Common myeloid progenitor, CD34-positive (primary cell): ENCODE results near the gene MGMT.

ENCODE experiments used
- CTCF ChIA-PET: fragments of 350-600 bp; sonication (Branson Sonifier 250); formaldehyde crosslinking; loops from one replicate; lab custom pipeline; 2021; ENCODE audit warnings: antibody characterized with exemption; lab: Charles Lee
- POLR2A ChIA-PET: fragments of 350-600 bp; sonication (Branson Sonifier 250); formaldehyde crosslinking; loops from one replicate; lab custom pipeline; 2021; ENCODE audit warnings: antibody characterized with exemption; lab: Charles Lee
- DNase-seq, 3 donors: peaks; one replicate each; pipeline versions ENCODE4 v3.0.0 to v3.0.0-alpha.2; 2013
- H3K27ac ChIP-seq, 2 experiments: 1 replicate in 1 of 2; 2 replicates in 1 of 2; pipeline ENCODE4 v1.7.0; 2013; ENCODE audit warnings: inconsistent platforms in 2 of 2, low read length in 2 of 2, mild to moderate bottlenecking in 2 of 2, low read depth in 1 of 2, moderate library complexity in 1 of 2; ENCODE audit not compliant: severe bottlenecking in 2 of 2, insufficient read depth in 1 of 2, poor library complexity in 1 of 2
- H3K27me3 ChIP-seq, 5 experiments: replicated peaks in 2 of 5; 1 replicate in 3 of 5; 2 replicates in 2 of 5; pipeline versions ENCODE4 v1.6.1 to v1.7.0; 2013; ENCODE audit warnings: low read length in 4 of 5, mild to moderate bottlenecking in 2 of 5, moderate library complexity in 2 of 5, inconsistent platforms in 1 of 5; ENCODE audit not compliant: insufficient read depth in 5 of 5, control insufficient read depth in 4 of 5
- H3K36me3 ChIP-seq, 4 experiments: 1 replicate in 2 of 4; 2 replicates in 2 of 4; pipeline versions ENCODE4 v1.6.1 to v1.7.0; 2013; ENCODE audit warnings: low read length in 3 of 4, control low read depth in 1 of 4, mild to moderate bottlenecking in 1 of 4; ENCODE audit not compliant: control insufficient read depth in 4 of 4, insufficient read depth in 4 of 4
- H3K4me1 ChIP-seq, 4 experiments: 1 replicate in 3 of 4; 2 replicates in 1 of 4; pipeline versions ENCODE4 v1.6.1 to v1.7.1; 2013; ENCODE audit warnings: low read length in 3 of 4, mild to moderate bottlenecking in 3 of 4, control low read depth in 1 of 4, inconsistent platforms in 1 of 4, moderate library complexity in 1 of 4; ENCODE audit not compliant: control insufficient read depth in 4 of 4, insufficient read depth in 4 of 4; ENCODE audit errors: control extremely low read depth in 1 of 4
- H3K4me3 ChIP-seq, 7 experiments: 1 replicate in 4 of 7; 2 replicates in 3 of 7; pipeline versions ENCODE4 v1.5.1 to v1.7.0; 2013; ENCODE audit warnings: mild to moderate bottlenecking in 7 of 7, low read length in 6 of 7, moderate library complexity in 6 of 7, inconsistent platforms in 2 of 7, low read depth in 2 of 7, control low read depth in 1 of 7; ENCODE audit not compliant: insufficient read depth in 4 of 7, control insufficient read depth in 1 of 7; ENCODE audit errors: extremely low read depth in 1 of 7
- H3K9me3 ChIP-seq, 5 experiments: 1 replicate in 4 of 5; 2 replicates in 1 of 5; pipeline versions ENCODE4 v1.6.1 to v1.7.1; 2013; ENCODE audit warnings: low read length in 4 of 5, mild to moderate bottlenecking in 2 of 5, inconsistent platforms in 1 of 5, low read depth in 1 of 5, moderate library complexity in 1 of 5; ENCODE audit not compliant: control insufficient read depth in 4 of 5, insufficient read depth in 2 of 5; ENCODE audit errors: control extremely low read depth in 1 of 5
- WGBS: methylation state at CpG from one replicate; pipeline ENCODE4 v1.1.5; 2013; ENCODE audit not compliant: insufficient coverage; 5-methylcytosine and 5-hydroxymethylcytosine counted together

Gene MGMT

GRCh38 chr10:129605266-129605985 lies 138.4 kb downstream of the MGMT start:
- Histone ChIP-seq H3K27ac (no peak overlapping the region), H3K9me3 (no peaks in the 10 kb centered on the region), H3K4me3 (peak overlapping the region in 1 of 7 experiments; percentile 66), H3K4me1 (peaks cover 0 to 7% (median 2%) of the 10 kb centered on the region in 4 experiments), H3K36me3 (peaks cover 0 to 5% (median under 1%) of the 10 kb centered on the region in 4 experiments), H3K27me3 (no peaks in the 10 kb centered on the region)
- 98% methylated on average over 4 of the region's 11 CpGs for WGBS
- ChIA-PET POLR2A (no interaction called here), CTCF (no interaction called here)
- DNase-seq: no peak

DNA sequence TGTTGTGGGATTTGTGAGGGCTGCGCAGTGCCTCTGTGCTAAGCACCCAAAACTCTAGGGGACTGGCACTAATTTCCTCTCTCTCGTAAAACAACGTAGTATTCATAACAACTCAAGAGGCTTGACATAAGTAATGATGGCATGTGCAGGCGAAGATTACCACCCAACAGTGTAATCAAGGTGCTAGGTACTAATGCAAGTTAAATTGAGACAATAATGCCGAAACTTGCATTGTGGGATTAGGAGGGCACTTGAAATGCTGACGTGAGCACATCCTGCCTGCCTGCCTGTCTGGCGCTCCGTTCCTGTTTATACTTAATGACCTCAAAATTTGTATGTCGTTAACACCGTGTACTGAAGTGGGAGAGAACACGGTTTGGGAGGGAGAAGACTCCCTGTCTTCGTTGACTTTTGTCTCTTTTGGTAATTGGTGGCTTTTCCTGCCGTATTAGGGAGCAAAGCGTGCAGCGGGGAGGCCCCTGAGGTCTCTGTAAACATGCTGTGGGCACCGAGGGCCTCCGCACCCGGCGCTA lies 139.0 kb downstream of the MGMT start:
- Histone ChIP-seq H3K36me3 (peaks cover 0 to 5% (median under 1%) of the 10 kb centered on the region in 4 experiments), H3K4me3 (peak overlapping the region in 4 of 7 experiments; percentile 15 to 66 (median 40)), H3K4me1 (peaks cover 0 to 7% (median 2%) of the 10 kb centered on the region in 4 experiments), H3K27me3 (no peaks in the 10 kb centered on the region), H3K9me3 (no peaks in the 10 kb centered on the region), H3K27ac (no peak overlapping the region)
- DNase-seq: peak; percentile 32 to 75 (median 60)
- ChIA-PET CTCF (no interaction called here), POLR2A (interaction anchor here (0.5 kb wide), 1 partner anchor 570 kb away, joined by 3 read pairs; no protein-coding TSS in a partner anchor)
- WGBS: 33% methylated on average over 13 of the region's 19 CpGs

DNA sequence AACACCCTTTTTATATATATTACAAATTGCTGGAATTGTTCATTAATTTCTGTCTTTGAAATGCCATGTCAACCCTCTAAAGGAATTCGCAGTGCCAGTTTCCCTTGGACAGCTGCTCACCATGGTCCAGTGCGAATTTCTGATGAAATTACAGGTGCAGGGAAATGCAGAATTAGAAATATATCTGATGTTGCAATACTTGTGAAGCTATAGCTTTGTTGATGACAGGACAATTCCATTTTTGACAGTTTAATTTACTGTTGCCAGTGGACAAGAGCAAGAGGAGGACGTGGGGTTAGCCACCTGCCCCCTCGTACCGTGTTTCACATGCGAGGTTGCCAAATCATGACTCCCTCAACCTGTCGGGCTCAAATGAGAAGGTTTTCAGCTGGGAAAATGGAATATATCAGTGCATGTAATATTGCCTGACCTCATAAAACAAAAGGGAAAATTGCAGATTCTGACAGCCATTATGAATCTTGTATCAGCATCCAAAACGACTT lies 140.6 kb downstream of the MGMT start:
- no peak overlapping the region for H3K4me3 ChIP-seq
- H3K36me3 ChIP-seq: peaks cover 0 to 5% (median under 1%) of the 10 kb centered on the region in 4 experiments
- no peak overlapping the region for H3K27ac ChIP-seq
- WGBS: 100% methylated on average over 6 of the region's 8 CpGs
- no peaks in the 10 kb centered on the region for H3K27me3 ChIP-seq
- peaks cover 0 to 4% (median 0%) of the 10 kb centered on the region in 5 experiments for H3K9me3 ChIP-seq
- no peak for DNase-seq
- ChIA-PET CTCF (no interaction called here), POLR2A (no interaction called here)
- peaks cover 0 to 7% (median 2%) of the 10 kb centered on the region in 4 experiments for H3K4me1 ChIP-seq

GRCh38 chr10:129608653-129609052 lies 141.6 kb downstream of the MGMT start:
- Histone ChIP-seq H3K27ac (no peak overlapping the region), H3K9me3 (peaks cover 0 to 4% (median 0%) of the 10 kb centered on the region in 5 experiments), H3K4me3 (no peak overlapping the region), H3K27me3 (no peaks in the 10 kb centered on the region), H3K36me3 (peaks cover 0 to 5% (median under 1%) of the 10 kb centered on the region in 4 experiments), H3K4me1 (peaks cover 0 to 7% (median 2%) of the 10 kb centered on the region in 4 experiments)
- no peak for DNase-seq
- ChIA-PET CTCF (no interaction called here), POLR2A (no interaction called here)
- WGBS: 97% methylated on average over 8 of the region's 10 CpGs

DNA sequence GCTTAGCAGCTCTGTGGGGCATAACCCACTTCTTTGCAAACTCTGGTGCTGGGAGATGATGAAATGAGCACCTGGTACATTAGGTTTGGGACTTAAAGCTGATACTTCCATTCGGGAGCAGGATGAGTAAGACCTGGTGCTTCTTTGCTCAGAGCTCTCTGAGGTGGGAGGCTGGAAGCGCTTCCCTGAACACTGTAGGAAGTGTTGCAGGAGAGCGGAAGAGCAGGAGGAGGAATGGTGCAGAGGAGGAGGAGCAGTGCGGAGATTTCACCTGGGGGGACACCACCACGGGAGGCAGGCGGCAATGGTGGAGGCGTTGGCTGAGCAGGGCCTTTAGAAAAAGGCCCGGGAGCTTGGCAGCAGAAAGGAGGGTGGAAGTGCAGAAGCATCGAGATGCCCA lies 142.5 kb downstream of the MGMT start:
- DNase-seq: no peak
- ChIA-PET POLR2A (no interaction called here), CTCF (no interaction called here)
- no peaks in the 10 kb centered on the region for H3K27me3 ChIP-seq
- H3K4me3 ChIP-seq: no peak overlapping the region
- peaks cover 0 to 5% (median under 1%) of the 10 kb centered on the region in 4 experiments for H3K36me3 ChIP-seq
- peaks cover 0 to 4% (median 0%) of the 10 kb centered on the region in 5 experiments for H3K9me3 ChIP-seq
- no peak overlapping the region for H3K27ac ChIP-seq
- WGBS: 96% methylated on average over 9 of the region's 9 CpGs
- H3K4me1 ChIP-seq: peaks cover 0 to 7% (median 2%) of the 10 kb centered on the region in 4 experiments

DNA sequence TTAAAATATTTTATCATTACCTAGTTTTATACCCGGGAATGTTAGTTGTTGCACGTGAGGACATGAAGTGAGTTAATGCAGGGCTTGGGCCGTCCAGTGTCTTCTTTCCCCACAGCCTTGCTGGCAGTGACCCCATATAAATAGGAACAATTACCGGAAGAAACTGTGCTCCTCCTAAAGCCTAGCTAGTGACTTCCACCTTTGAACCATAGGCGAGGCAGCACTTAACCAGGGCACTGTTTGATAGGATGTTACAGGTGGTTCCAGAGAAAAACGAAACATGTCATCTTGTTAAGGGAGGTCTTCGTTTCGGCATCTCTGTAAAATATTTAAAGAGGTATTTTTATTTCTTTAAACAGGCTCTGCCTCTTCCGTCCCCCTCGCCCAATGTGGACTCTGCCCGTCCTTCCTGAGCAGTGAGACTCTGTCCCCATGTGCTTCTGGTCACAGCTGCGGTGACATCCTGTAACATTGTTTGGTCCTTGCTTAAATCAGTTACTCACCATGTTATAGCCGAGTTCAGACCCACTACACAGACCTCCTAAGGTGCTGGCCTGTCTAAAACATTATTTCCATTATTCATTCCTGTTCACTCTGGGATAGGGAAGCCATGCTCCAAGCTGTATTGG lies 145.6 kb downstream of the MGMT start:
- ChIA-PET POLR2A (no interaction called here), CTCF (no interaction called here)
- Histone ChIP-seq H3K4me1 (no peaks in the 10 kb centered on the region), H3K27me3 (no peaks in the 10 kb centered on the region), H3K27ac (no peak overlapping the region), H3K9me3 (peaks cover 0 to 4% (median 0%) of the 10 kb centered on the region in 5 experiments), H3K36me3 (peaks cover 0 to 5% (median under 1%) of the 10 kb centered on the region in 4 experiments), H3K4me3 (no peak overlapping the region)
- DNase-seq: no peak
- WGBS: 99% methylated on average over 12 of the region's 13 CpGs
